PC-9 (cell line): ENCODE measurements around the gene DOK5. TPM values are rescaled to one million over a fixed set of nuclear protein-coding genes. Genes with fewer than 3 reads are reported as not detected.

Source experiments
- BruUV-seq: library from RNA; stranded (reverse); fragments of 400-500 nt; replicated peaks from 2 replicates; lab custom pipeline; 2021; lab: Mats Ljungman, UMichigan
- CTCF ChIA-PET: fragments of 300-600 bp; sonication (Branson Sonifier 250); formaldehyde crosslinking; loops from one replicate; lab custom pipeline; 2022; ENCODE audit warnings: antibody characterized with exemption; lab: Charles Lee
- POLR2A ChIA-PET: fragments of 300-600 bp; sonication (Branson Sonifier 250); formaldehyde crosslinking; loops from one replicate; lab custom pipeline; 2022; ENCODE audit warnings: antibody characterized with exemption; ENCODE audit not compliant: unreplicated experiment; lab: Charles Lee
- DNase-seq, 2 experiments: peaks; one replicate each; pipeline versions ENCODE4 v3.0.0 to v3.0.0-alpha.2; 2015 to 2022; ENCODE audit warnings: mixed read lengths in 1 of 2
- H2AFZ ChIP-seq: fragments of 200-600 bp; sonication (generic); 2 replicates; pipeline ENCODE4 v1.8.1; 2017; ENCODE audit warnings: antibody characterized with exemption
- H3F3A ChIP-seq: fragments of 200-600 bp; sonication (generic); 2 replicates; pipeline ENCODE4 v1.8.1; 2017; ENCODE audit warnings: antibody characterized with exemption, mild to moderate bottlenecking, low read depth; ENCODE audit not compliant: insufficient read depth
- H3K27ac ChIP-seq: fragments of 200-600 bp; sonication (generic); 2 replicates; pipeline ENCODE4 v1.6.1; 2016; ENCODE audit warnings: mixed run types
- H3K27me3 ChIP-seq: fragments of 200-600 bp; sonication (generic); 2 replicates; pipeline ENCODE4 v1.6.1; 2016; ENCODE audit warnings: low read depth, mixed run types; ENCODE audit not compliant: insufficient read depth
- H3K36me3 ChIP-seq: fragments of 200-600 bp; sonication (generic); 2 replicates; pipeline ENCODE4 v1.6.1; 2016; ENCODE audit warnings: low read depth, mixed run types
- H3K4me1 ChIP-seq: fragments of 200-600 bp; sonication (generic); replicated peaks from 2 replicates; pipeline ENCODE4 v1.6.1; 2016; ENCODE audit warnings: mixed run types; ENCODE audit not compliant: insufficient read depth
- H3K4me2 ChIP-seq: fragments of 200-600 bp; sonication (generic); 2 replicates; pipeline ENCODE4 v1.6.1; 2017; ENCODE audit warnings: mixed run types
- H3K4me3 ChIP-seq: fragments of 200-600 bp; sonication (generic); 2 replicates; pipeline ENCODE4 v1.6.1; 2016; ENCODE audit warnings: mixed run types
- H3K79me2 ChIP-seq: fragments of 200-600 bp; sonication (generic); 2 replicates; pipeline ENCODE4 v1.6.1; 2017; ENCODE audit warnings: low read depth, mixed run types
- H3K9me2 ChIP-seq: fragments of 200-600 bp; sonication (generic); 2 replicates; pipeline ENCODE4 v1.8.1; 2017; ENCODE audit warnings: mild to moderate bottlenecking; ENCODE audit not compliant: insufficient read depth
- H3K9me3 ChIP-seq: fragments of 200-600 bp; sonication (generic); 2 replicates; pipeline ENCODE4 v1.8.1; 2016; ENCODE audit warnings: low read depth; ENCODE audit not compliant: insufficient read depth
- H4K20me1 ChIP-seq: fragments of 200-600 bp; sonication (generic); 2 replicates; pipeline ENCODE4 v1.8.1; 2017; ENCODE audit not compliant: insufficient read depth
- EZH2 ChIP-seq: fragments of 200-600 bp; sonication (generic); IDR thresholded peaks from 2 replicates; pipeline ENCODE4 v1.8.0; 2017; ENCODE audit warnings: antibody characterized with exemption, low read depth
- intact Hi-C: fragments of 100-400 bp; cut with micrococcal nuclease; formaldehyde crosslinking; loops from one replicate; pipeline ENCODE4 v1.10.0; 2022; ENCODE audit not compliant: unreplicated experiment
- total RNA-seq: library from RNA; stranded (reverse); gene quantifications from 2 replicates; pipeline ENCODE4 v1.2.3, GENCODE V29; 2021
- TF ChIP-seq, protein P1 (sequence below): fragments of 200-600 bp; sonication (generic); conservative IDR thresholded peaks from 2 replicates; pipeline ENCODE4 v1.6.1; 2017; ENCODE audit warnings: mixed run types, antibody characterized with exemption, mild to moderate bottlenecking, moderate library complexity

The DOK5 gene
- total RNA-seq, 1 experiment from 2014 or later = not detected

DNA sequence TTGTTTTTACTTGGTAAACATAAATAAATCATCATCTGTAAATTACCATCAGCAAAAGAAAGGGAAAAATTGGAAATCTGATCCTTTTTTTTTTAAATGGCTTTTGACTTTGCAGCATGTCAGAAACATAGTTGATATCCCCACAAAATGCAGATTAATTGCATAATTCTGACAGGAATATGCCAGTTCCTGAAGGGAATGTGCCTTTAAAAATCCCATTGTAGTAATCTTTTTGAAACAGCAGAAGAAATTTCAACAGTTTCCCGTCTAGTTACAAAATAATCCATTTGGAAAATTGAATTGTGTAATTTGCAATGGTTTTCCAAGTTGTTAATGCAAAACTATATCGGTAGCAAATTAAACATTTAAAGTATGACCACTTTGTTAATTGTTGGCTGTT is 95.2 kb downstream of the DOK5 start:
- Histone ChIP-seq H3K79me2 (no peaks in the 10 kb centered on the region), H4K20me1 (no peaks in the 10 kb centered on the region), H3K9me2 (no peaks in the 10 kb centered on the region), H3K9me3 (no peaks in the 10 kb centered on the region), H3K27me3 (peaks cover 12% of the 10 kb centered on the region; the same call in 1 of the 2 replicates), H3K36me3 (no peaks in the 10 kb centered on the region), H3K4me3 (no peak overlapping the region), H3K4me1 (no peaks in the 10 kb centered on the region), H3F3A (no peaks in the 10 kb centered on the region), H3K27ac (no peak overlapping the region), H3K4me2 (no peak overlapping the region), H2AFZ (no peak overlapping the region)
- TF ChIP-seq, protein P1, sequence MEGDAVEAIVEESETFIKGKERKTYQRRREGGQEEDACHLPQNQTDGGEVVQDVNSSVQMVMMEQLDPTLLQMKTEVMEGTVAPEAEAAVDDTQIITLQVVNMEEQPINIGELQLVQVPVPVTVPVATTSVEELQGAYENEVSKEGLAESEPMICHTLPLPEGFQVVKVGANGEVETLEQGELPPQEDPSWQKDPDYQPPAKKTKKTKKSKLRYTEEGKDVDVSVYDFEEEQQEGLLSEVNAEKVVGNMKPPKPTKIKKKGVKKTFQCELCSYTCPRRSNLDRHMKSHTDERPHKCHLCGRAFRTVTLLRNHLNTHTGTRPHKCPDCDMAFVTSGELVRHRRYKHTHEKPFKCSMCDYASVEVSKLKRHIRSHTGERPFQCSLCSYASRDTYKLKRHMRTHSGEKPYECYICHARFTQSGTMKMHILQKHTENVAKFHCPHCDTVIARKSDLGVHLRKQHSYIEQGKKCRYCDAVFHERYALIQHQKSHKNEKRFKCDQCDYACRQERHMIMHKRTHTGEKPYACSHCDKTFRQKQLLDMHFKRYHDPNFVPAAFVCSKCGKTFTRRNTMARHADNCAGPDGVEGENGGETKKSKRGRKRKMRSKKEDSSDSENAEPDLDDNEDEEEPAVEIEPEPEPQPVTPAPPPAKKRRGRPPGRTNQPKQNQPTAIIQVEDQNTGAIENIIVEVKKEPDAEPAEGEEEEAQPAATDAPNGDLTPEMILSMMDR = no peak
- TF ChIP-seq EZH2 = no peak
- intact Hi-C loops = no loop called here
- DNase-seq = no peak
- CTCF ChIA-PET = no interaction called here
- POLR2A ChIA-PET = no interaction called here
- no TSS peak for BruUV-seq

DNA sequence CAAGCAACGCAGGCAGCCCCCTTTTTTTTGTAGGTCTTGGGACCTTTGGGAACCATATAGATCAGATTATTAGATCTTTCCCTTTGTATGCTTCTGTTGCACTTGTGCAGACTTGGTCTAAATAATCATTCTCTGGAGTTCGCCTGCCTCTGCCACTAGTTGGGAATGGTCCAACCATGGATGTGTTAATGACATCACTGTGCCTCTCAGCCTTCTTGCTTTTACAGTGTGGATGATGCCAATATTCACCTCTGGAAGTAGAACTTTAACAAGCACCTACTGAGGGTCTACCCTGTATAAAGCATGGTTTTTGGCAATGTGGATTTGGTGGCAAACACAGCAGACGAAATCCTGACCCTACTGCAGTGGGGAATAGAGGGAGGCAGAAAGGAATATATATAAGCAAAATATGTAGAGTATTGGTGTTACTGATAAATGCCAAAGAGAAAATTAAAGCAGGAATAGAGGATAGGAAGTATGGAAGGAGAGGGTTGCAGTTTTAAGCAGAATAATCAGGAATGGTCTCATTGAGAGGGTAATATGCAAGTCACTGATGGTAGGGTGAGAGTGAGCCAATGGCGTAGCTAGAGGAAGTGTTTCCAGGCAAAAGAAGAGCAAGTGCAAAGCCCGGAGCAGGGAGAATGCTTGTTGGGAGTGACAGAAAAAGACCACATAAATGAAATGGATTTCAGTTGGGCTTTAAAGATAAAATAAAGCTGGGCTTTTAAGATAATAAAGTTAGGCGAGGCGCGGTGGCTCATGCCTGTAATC is 97.5 kb downstream of the DOK5 start:
- TF ChIP-seq EZH2 = no peak
- TF ChIP-seq, protein P1 = no peak
- Histone ChIP-seq H3K27ac (no peak overlapping the region), H3K4me3 (no peak overlapping the region), H3K9me3 (no peaks in the 10 kb centered on the region), H3F3A (no peaks in the 10 kb centered on the region), H4K20me1 (no peaks in the 10 kb centered on the region), H3K27me3 (peaks cover 10% of the 10 kb centered on the region; the same call in 1 of the 2 replicates), H3K36me3 (no peaks in the 10 kb centered on the region), H3K4me2 (no peak overlapping the region), H3K4me1 (no peaks in the 10 kb centered on the region), H3K9me2 (no peaks in the 10 kb centered on the region), H2AFZ (no peak overlapping the region), H3K79me2 (no peaks in the 10 kb centered on the region)
- ChIA-PET POLR2A (no interaction called here), CTCF (no interaction called here)
- DNase-seq = no peak
- no TSS peak for BruUV-seq
- intact Hi-C loops = no loop called here

DNA sequence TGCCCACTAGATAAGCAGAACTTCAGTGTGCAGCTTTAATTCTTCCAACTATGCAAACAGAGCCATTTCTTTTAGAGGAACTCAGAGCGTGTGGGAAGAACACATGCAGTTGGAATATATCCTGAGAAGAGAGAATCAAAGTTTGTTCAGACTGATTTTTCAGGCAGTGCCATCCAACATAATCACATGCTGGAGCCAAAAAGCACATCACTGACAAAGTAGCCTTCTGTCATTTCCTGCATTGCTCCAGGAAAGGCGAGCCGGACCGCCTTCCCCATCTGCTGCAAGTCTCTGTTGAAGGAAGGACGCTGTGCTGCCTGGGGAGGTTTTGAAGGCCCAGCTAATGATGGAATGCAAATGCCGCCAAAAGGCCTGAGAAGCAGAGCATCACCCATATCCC is 98.4 kb downstream of the DOK5 start:
- no TSS peak for BruUV-seq
- H3K27ac ChIP-seq = no peak overlapping the region
- no peaks in the 10 kb centered on the region for H3K36me3 ChIP-seq
- ChIA-PET POLR2A (no interaction called here), CTCF (no interaction called here)
- no peaks in the 10 kb centered on the region for H3F3A ChIP-seq
- H3K27me3 ChIP-seq = peaks cover 10% of the 10 kb centered on the region; the same call in 1 of the 2 replicates
- H3K9me3 ChIP-seq = no peaks in the 10 kb centered on the region
- H3K4me2 ChIP-seq = no peak overlapping the region
- no peaks in the 10 kb centered on the region for H3K79me2 ChIP-seq
- no peak overlapping the region for H3K4me3 ChIP-seq
- no peaks in the 10 kb centered on the region for H4K20me1 ChIP-seq
- intact Hi-C loops = no loop called here
- TF ChIP-seq, protein P1 = no peak
- TF ChIP-seq EZH2 = no peak
- no peaks in the 10 kb centered on the region for H3K9me2 ChIP-seq
- no peaks in the 10 kb centered on the region for H3K4me1 ChIP-seq
- no peak overlapping the region for H2AFZ ChIP-seq
- no peak for DNase-seq
